ENCODE data around the gene HTT.

DNA sequence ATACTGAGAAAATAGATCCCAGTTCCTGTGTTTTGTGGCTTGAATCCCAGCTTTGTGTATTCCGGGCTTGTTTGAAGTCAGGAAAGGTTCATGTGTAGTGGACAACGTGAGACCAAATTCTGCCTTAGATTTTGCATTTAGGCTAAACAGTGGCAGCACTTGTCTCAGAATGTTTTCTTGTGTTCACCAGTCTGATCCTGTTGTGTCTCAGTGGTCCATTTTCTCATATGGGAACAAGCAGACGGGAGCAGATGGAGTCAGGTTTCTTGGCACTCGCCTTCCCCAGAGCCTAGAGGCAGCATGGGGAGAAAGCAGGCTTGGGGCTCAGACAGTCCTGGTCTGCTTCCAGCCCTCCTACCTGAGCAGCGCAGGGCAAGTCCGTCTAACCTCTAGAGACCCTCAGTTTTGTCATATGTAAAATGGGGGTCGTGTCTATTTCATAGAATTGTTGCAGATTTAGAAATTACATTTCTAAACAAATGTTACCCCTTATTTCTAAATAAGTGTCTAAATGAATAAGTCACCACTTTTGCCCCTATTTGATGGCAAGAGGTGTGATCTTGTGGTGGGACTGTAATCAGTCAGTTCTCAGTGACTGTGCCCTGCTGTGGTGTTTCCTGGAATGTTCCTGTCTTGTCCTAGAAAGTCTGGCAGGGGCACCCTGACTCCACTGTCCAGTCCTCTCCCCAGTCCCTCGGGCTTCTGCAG, 146.1 kb downstream of the HTT start:
- no peak for TF ChIP-seq POLR2A (IDR thresholded peaks at IDR 0.05)
- TF ChIP-seq, protein P1, sequence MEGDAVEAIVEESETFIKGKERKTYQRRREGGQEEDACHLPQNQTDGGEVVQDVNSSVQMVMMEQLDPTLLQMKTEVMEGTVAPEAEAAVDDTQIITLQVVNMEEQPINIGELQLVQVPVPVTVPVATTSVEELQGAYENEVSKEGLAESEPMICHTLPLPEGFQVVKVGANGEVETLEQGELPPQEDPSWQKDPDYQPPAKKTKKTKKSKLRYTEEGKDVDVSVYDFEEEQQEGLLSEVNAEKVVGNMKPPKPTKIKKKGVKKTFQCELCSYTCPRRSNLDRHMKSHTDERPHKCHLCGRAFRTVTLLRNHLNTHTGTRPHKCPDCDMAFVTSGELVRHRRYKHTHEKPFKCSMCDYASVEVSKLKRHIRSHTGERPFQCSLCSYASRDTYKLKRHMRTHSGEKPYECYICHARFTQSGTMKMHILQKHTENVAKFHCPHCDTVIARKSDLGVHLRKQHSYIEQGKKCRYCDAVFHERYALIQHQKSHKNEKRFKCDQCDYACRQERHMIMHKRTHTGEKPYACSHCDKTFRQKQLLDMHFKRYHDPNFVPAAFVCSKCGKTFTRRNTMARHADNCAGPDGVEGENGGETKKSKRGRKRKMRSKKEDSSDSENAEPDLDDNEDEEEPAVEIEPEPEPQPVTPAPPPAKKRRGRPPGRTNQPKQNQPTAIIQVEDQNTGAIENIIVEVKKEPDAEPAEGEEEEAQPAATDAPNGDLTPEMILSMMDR (IDR thresholded peaks at IDR 0.05): no peak
